Neutrophil (primary cell): ENCODE data around the gene TOPAZ1.

Experiments used
- H3K27ac ChIP-seq: fragments of 200-600 bp; sonication (generic); 2 replicates; pipeline ENCODE4 v1.5.1; 2016; ENCODE audit warnings: mild to moderate bottlenecking, moderate library complexity
- H3K27me3 ChIP-seq: fragments of 200-600 bp; sonication (generic); 2 replicates; pipeline ENCODE4 v1.6.0; 2016; ENCODE audit warnings: mild to moderate bottlenecking
- H3K36me3 ChIP-seq: fragments of 200-600 bp; sonication (generic); 2 replicates; pipeline ENCODE4 v1.5.1; 2017
- H3K4me1 ChIP-seq, 2 experiments: fragments of 200-600 bp in 1 of 2; sonication (generic) in 1 of 2; 1 replicate in 1 of 2; 2 replicates in 1 of 2; pipeline versions ENCODE4 v1.5.1 to v1.6.1; 2013 to 2016; ENCODE audit warnings: low read depth in 1 of 2, low read length in 1 of 2, mild to moderate bottlenecking in 1 of 2, moderate library complexity in 1 of 2; ENCODE audit not compliant: control insufficient read depth in 1 of 2, insufficient read depth in 1 of 2
- H3K4me3 ChIP-seq, 2 experiments: fragments of 200-600 bp in 1 of 2; sonication (generic) in 1 of 2; 1 replicate in 1 of 2; 2 replicates in 1 of 2; pipeline ENCODE4 v1.5.1; 2013 to 2016; ENCODE audit warnings: low read depth in 1 of 2, low read length in 1 of 2, mild to moderate bottlenecking in 1 of 2, moderate library complexity in 1 of 2
- H3K9me3 ChIP-seq: fragments of 200-600 bp; sonication (generic); 2 replicates; pipeline ENCODE4 v1.5.1; 2016
- TF ChIP-seq, protein P1 (sequence below): fragments of 200-600 bp; sonication (generic); IDR thresholded peaks from 2 replicates; pipeline ENCODE4 v1.5.1; 2016; ENCODE audit warnings: antibody characterized with exemption

TOPAZ1 gene

DNA sequence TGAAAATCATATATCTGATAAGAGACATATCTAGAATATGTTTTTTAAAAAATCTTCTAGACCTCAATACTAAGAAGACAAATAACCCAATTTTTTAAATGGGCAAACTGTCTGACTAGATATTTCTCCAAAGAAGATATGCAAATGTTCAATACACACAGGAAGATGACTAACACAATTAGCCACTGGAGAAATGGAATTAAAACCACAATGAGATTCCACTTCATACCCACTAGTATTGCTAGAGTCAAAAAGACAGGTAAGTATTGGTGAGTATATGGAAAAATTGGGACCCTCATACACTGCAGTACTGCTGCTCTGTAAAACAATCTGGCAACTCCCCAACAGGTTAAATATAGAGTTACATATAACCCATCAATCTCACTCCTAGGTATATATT, 33.1 kb upstream of the TOPAZ1 start:
- Histone ChIP-seq H3K27ac (no peak overlapping the region), H3K9me3 (no peaks in the 10 kb centered on the region), H3K4me1 (no peaks in the 10 kb centered on the region), H3K36me3 (no peaks in the 10 kb centered on the region), H3K27me3 (no peaks in the 10 kb centered on the region), H3K4me3 (no peak overlapping the region)
- TF ChIP-seq, protein P1, sequence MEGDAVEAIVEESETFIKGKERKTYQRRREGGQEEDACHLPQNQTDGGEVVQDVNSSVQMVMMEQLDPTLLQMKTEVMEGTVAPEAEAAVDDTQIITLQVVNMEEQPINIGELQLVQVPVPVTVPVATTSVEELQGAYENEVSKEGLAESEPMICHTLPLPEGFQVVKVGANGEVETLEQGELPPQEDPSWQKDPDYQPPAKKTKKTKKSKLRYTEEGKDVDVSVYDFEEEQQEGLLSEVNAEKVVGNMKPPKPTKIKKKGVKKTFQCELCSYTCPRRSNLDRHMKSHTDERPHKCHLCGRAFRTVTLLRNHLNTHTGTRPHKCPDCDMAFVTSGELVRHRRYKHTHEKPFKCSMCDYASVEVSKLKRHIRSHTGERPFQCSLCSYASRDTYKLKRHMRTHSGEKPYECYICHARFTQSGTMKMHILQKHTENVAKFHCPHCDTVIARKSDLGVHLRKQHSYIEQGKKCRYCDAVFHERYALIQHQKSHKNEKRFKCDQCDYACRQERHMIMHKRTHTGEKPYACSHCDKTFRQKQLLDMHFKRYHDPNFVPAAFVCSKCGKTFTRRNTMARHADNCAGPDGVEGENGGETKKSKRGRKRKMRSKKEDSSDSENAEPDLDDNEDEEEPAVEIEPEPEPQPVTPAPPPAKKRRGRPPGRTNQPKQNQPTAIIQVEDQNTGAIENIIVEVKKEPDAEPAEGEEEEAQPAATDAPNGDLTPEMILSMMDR = no peak

DNA sequence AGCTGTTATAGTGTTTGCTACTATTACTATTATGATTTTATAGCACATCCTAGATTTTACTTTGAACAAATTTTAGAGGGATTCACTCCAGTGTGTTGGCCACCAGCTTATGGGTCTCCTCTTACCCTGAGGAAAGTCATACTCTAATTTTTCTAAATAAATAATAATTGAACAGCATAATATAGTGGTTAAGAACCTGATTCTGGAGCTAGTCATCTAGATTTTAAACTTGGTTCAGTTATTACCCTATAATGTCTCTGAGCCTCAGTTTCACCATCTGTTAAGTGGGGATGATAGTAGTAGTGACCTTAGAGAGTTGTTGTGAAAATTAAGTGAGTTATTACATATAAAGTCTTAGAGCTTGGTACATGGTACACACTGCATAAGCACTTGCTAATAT, 30.7 kb upstream of the TOPAZ1 start:
- Histone ChIP-seq H3K27me3 (no peaks in the 10 kb centered on the region), H3K4me1 (no peaks in the 10 kb centered on the region), H3K9me3 (no peaks in the 10 kb centered on the region), H3K4me3 (no peak overlapping the region), H3K27ac (no peak overlapping the region), H3K36me3 (no peaks in the 10 kb centered on the region)
- TF ChIP-seq, protein P1 = no peak

DNA sequence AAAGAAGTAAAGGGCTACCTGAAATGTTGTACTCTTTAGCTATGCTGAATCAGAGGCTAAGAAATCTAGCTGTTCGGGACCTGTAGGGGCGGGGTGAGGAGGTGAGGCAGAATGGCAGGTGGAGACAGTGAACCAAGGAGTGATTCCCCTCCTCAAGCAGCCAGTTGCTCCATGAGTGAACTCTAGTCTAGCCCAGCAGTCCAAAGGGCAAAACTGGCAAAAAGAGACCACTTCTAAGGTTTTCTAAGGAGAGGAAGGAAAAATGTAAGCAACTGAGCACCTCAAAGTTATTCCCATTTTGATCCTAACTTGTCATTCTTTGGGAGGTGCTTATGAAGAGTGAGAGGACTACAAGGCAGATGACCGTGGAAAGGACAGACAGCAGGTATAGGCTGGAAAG, 19.3 kb upstream of the TOPAZ1 start:
- Histone ChIP-seq H3K36me3 (no peaks in the 10 kb centered on the region), H3K27ac (no peak overlapping the region), H3K4me3 (no peak overlapping the region), H3K27me3 (peaks cover 18% of the 10 kb centered on the region), H3K4me1 (no peaks in the 10 kb centered on the region), H3K9me3 (no peaks in the 10 kb centered on the region)
- TF ChIP-seq, protein P1 = no peak

DNA sequence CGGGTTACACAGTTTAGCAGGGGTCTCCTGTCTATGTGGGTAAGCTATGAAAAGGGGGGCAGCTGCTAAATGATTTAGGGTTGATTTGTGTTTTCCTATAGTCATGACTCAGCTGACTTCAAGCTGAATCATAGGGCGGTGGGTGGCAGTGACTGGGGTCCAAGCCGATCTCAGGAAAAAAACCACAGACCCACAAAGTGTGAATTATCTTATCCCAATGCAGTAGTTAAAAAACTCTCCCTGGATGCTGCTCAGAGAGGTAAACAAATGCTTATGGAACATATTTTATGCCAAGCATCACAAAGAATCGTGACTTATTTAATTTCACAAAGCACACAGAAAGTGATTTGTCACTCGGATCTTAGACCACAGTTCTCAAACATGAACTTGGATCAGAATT, 18.4 kb upstream of the TOPAZ1 start:
- H3K4me1 ChIP-seq = no peaks in the 10 kb centered on the region
- no peak overlapping the region for H3K4me3 ChIP-seq
- H3K27me3 ChIP-seq = peaks cover 18% of the 10 kb centered on the region
- TF ChIP-seq, protein P1 = no peak
- H3K9me3 ChIP-seq = no peaks in the 10 kb centered on the region
- no peaks in the 10 kb centered on the region for H3K36me3 ChIP-seq
- H3K27ac ChIP-seq = no peak overlapping the region

DNA sequence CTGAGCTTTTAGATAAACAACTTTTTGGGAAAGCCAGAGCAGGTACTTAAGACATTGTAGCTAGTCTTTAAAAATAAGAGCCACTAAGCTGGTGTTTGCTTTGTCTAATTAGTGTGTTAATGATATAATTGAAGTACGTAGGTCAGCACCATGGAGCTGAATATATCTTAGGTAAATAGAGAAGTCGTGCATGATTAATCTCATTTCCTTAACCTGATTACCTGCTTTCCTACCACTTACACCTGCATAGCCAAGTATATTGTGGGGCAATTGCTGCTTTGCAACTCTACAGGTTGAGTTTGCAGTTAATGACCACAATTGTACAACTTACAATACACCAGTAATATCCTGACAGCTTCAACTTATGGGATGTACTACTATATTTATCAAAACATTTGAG, 17.6 kb upstream of the TOPAZ1 start:
- H3K4me1 ChIP-seq = no peaks in the 10 kb centered on the region
- H3K36me3 ChIP-seq = no peaks in the 10 kb centered on the region
- H3K27ac ChIP-seq = no peak overlapping the region
- peaks cover 18% of the 10 kb centered on the region for H3K27me3 ChIP-seq
- TF ChIP-seq, protein P1 = no peak
- no peaks in the 10 kb centered on the region for H3K9me3 ChIP-seq
- no peak overlapping the region for H3K4me3 ChIP-seq

DNA sequence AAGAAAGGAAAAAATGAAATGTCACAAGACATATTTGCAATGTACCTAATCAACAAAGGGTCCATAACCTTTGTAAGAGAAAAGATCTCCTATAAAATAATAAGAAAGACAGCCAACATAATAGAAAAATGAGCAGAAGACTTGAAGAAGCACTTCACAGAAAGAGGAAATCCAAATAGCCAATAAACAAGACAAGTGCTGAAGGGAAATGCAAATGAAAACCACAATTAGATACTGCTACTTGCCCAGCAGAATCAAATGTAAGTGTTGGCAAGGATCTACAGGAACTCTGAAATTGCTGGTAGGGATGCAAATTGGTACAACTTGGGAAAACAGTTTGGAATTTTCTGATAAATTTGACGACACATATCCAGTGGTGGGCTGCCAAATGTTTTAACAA, 15.1 kb upstream of the TOPAZ1 start:
- Histone ChIP-seq H3K4me3 (no peak overlapping the region), H3K4me1 (no peaks in the 10 kb centered on the region), H3K27ac (no peak overlapping the region), H3K9me3 (no peaks in the 10 kb centered on the region), H3K27me3 (peaks cover 18% of the 10 kb centered on the region), H3K36me3 (no peaks in the 10 kb centered on the region)
- TF ChIP-seq, protein P1 = no peak
